GM12892 (cell line): ENCODE results near the gene GNAQ.
"Not testable (repeated sequence)": the region's sequence is repeated elsewhere in the genome, so short reads cannot be mapped to it uniquely, and the experiment has no call there.

ENCODE experiments used
- DNase-seq: peaks from one replicate; pipeline ENCODE4 v3.0.0; 2011; ENCODE audit not compliant: insufficient read length
- FAIRE-seq: peaks from 2 replicates; lab custom pipeline; 2011; peaks lifted over from hg19 to GRCh38; lab: Jason Lieb, UNC
- POLR2A ChIP-seq: IDR thresholded peaks from 2 replicates; pipeline ENCODE4 v1.6.1; 2011; ENCODE audit warnings: low read depth, low read length, control low read depth
- POLR2AphosphoS5 ChIP-seq: IDR thresholded peaks from 2 replicates; pipeline ENCODE4 v1.6.1; 2011; ENCODE audit warnings: low read depth, low read length, control low read depth
- TAF1 ChIP-seq: IDR thresholded peaks from 2 replicates; pipeline ENCODE4 v1.6.1; 2011; ENCODE audit warnings: low read depth, mild to moderate bottlenecking, control low read depth, low read length, borderline replicate concordance

GNAQ gene

GRCh38 chr9:77729177-77729576 is 302.4 kb downstream of the GNAQ start:
- no peak for TF ChIP-seq TAF1
- no peak for TF ChIP-seq POLR2AphosphoS5
- TF ChIP-seq POLR2A: no peak
- no peak for FAIRE-seq
- no peak for DNase-seq

DNA sequence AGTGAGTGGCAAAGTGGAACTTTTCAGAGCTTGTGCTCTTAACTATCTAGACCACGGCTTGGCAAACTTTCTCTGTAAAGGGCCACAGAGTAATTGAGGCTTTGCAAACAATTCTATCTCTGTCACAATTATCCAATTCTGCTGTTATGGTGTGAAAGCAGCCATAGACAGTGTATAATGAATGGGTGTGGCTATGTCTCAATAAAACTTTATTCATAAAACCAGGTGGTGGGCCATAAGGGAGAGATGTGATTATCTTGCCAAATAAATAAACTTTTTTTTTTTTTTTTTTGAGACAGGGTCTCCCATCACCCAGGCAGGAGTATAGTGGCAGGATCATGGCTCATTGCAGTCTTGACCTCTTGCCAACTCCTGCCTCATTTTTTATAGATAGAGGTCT is 304.8 kb downstream of the GNAQ start:
- TF ChIP-seq POLR2AphosphoS5: no peak
- no peak for TF ChIP-seq TAF1
- no peak for FAIRE-seq

GRCh38 chr9:77726289-77726688 is 305.3 kb downstream of the GNAQ start:
- TF ChIP-seq POLR2AphosphoS5 (no peak), TAF1 (no peak), POLR2A (no peak)
- DNase-seq (no peak), FAIRE-seq (no peak)

More for the DNA sequence above, 304.8 kb downstream of the GNAQ start:
- DNase-seq: no peak

DNA sequence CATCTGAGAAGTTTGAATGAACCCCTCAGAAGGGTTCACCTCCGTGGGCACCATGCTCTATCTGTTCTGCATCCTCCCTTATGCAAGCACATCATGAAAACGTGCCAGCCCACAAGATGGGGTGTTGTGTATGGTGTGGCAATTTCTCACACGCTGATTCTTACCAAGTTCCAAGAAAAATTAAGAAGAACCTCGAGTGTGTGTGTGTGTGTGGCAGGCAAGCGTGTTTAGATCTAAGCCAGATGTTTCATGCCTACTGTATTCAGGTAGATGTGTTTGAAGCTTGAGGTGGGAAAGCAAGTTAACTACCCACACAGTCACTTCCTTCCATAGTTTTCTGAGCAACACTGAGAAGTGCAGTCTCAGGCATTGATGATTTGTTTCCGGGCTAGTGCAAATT is 305.8 kb downstream of the GNAQ start:
- FAIRE-seq (no peak), DNase-seq (no peak)
- TF ChIP-seq POLR2AphosphoS5: no peak
- TF ChIP-seq TAF1: no peak
- TF ChIP-seq POLR2A: no peak

DNA sequence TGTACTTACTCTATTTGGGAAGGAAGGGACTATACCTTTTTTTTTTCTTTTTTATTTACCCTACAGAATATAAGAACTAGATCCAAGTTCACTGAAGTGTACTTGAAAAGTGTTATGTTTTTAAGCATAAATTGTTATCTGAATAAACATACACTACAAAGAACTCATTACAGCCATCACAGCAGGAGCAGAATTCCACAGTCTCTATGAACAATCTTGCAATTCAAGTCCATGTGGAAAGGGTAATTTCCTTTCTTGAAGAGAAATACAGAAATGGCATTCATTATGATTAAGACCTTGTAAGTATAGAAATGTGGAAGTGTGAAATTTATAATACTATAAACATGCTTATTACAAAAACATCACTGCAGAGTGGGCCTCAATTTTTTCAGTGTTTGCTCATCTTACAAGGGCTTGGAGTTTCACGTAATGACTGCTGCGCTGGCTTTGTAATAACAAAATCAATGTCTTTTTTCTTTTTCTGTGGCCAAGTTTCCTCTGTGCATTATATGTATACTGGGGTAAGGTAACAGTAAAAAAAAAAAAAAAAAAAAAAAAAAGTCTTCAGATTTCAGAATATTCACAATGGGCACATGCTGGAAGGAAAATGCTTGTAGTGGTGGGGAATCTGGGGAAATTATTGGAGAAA is 306.4 kb downstream of the GNAQ start:
- TF ChIP-seq TAF1: no peak
- TF ChIP-seq POLR2A: no peak
- FAIRE-seq (no peak), DNase-seq (no peak)

GRCh38 chr9:77721156-77721555 is 310.5 kb downstream of the GNAQ start:
- FAIRE-seq, DNase-seq: not testable (repeated sequence)

DNA sequence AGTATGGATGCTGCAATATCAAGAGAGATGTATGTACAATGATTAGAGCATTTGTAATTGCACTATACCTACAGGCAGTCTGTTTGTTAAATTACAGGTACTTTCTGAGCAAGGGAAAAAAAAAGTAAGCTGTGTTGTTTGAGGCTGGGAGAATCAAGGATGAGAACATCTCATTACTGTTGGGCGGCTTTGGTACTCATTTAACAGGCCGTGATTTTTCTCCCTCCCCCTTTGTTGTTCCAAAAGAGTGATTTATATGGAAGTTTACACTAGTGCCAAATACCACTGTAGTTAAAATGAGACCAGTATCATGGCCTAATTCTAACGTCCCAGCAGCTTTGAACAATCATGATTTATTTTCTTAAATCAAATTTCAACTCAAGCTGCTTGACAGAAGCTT is 312.3 kb downstream of the GNAQ start:
- TF ChIP-seq POLR2AphosphoS5 (no peak), POLR2A (no peak), TAF1 (no peak)
- DNase-seq: no peak
- FAIRE-seq: no peak

DNA sequence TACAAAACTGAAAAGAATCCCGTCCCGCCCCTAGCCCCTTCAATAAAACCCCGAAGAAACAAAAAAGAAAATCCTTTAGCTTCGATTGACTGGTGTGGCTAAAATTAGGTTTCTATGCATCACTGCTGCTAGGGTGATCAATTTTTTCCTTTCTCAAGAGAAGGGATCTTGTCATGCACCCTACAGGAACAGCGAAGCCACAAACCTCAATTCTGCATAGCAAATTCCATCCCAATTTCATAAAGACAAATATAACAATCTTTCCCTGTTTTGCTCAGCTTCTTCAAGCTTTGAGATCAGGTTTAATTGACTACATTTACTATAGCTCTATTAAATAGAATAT is 313.3 kb downstream of the GNAQ start:
- not testable (repeated sequence) for DNase-seq, FAIRE-seq

DNA sequence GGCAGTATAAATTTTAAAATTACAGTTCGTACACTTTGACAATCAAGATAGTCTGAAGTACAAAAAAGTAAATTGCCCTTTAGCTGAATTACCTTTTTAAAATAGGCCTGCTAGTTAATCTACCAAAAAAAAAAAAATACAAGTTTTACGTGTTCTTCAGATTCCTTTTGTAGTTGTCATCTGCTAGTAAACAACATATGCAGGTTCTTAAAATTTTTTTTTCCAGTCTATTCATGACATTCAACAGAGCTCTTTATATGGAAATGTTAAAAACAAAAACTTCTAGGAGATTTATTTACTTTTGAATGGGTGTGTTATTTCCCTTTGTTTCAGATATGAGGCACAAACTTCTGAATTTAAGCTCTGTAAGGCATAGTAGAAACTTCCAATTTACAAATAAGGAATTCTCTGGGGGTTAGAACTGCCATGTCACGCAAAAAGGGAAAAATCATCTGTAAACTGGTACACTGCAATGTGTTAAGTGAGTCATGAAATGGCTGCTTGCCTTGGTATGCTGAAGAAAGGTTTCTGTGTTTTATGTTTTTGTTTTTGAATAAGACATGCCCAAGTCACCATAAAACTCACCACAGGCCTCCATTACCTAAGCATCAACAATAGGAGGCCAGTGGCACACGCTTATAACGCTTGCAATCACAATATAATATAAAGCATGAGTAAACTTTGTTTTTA is 313.9 kb downstream of the GNAQ start:
- DNase-seq, FAIRE-seq: not testable (repeated sequence)

GRCh38 chr9:77714077-77714549 is 317.5 kb downstream of the GNAQ start:
- DNase-seq (no peak), FAIRE-seq (no peak)
- TF ChIP-seq TAF1 (no peak), POLR2A (no peak)

DNA sequence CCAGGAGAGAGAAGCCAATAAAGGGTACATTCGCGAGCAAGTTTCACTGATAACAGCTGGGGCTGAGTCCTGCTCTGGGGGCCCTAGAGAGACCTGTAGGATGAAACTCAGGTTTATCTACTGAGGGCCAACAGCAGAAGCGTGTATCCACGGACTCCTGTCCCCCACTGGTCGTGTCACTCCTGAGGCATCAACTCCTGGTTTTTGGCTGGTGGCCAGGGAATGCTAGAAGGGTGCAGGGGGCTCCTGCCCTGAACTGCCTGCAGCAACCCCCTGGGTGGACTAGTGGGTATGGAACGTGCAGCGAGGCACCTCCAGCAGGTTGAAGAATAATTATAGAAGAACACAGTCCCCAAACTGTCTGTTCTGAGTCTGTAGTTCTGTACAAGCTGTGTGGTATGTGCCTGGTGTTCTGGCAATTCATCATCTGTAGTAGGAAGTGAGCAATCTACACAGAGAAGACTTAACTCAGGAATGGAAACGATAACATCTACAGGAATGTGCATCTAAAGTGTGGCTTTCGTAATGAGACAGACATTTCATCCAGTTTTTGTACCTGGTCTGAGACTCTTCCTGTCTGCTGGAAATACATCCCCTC is 319.0 kb downstream of the GNAQ start:
- FAIRE-seq: no peak
- no peak for TF ChIP-seq TAF1
- no peak for TF ChIP-seq POLR2AphosphoS5
- TF ChIP-seq POLR2A: no peak
- no peak for DNase-seq

DNA sequence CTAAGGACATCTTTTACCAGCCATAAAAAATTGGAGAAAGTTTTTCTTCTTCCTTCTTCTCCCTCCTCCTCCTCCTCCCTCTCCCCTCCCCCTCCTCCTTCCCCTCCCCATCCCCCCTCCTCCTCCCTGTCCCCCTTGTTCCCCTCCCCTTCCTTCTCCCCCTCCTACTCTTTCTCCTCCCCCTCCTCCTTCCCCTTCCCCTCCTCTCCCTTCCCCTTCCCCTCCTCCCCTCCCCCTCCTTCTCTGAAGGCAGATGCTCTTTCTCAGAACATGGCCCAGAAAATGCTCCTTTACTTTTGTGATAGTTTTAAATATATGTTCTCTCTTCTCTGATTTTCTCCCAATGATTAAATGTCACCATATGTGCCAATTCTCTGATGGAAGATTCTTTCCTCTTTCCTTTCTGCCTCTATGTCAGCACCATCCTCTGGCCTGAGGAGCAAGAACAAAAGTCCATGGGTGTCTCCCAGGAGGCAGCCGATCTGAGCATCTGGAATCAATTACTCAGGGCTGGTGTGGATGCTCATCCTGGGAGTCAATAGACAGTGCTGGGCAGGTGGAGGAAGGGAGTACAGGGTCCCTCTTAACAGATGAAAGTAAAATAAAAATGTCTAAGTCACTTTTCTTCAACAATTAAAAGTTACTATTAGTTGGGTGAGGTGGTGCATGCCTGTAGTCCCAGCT is 320.5 kb downstream of the GNAQ start:
- TF ChIP-seq POLR2AphosphoS5 (no peak), TAF1 (no peak)
- DNase-seq: no peak
- FAIRE-seq: no peak
